Activated CD8-positive, alpha-beta T cell treated with anti-CD3 and anti-CD28 coated beads for 36 hours (primary cell): ENCODE results near the gene OR52E1. TPM values are rescaled to one million over a fixed set of nuclear protein-coding genes. Genes with fewer than 3 reads are reported as not detected.

ENCODE experiments used
- ATAC-seq: fragments of 200-7000 bp; cut with Tn5 transposase; one replicate; pipeline ENCODE4 v1.10.0; 2021; ENCODE audit warnings: mild to moderate bottlenecking, moderate library complexity
- CTCF ChIA-PET: fragments of 350-600 bp; sonication (Branson Sonifier 250); formaldehyde crosslinking; loops from one replicate; lab custom pipeline; 2021; ENCODE audit warnings: antibody characterized with exemption; lab: Charles Lee
- POLR2A ChIA-PET: fragments of 350-600 bp; sonication (Branson Sonifier 250); formaldehyde crosslinking; loops from one replicate; lab custom pipeline; 2021; ENCODE audit warnings: antibody characterized with exemption; lab: Charles Lee
- DNase-seq: peaks from one replicate; pipeline ENCODE4 v3.0.0-alpha.2; 2020
- H3K27ac Mint-ChIP-seq: one replicate; pipeline ENCODE4 v1.8.0; 2021; ENCODE audit warnings: mild to moderate bottlenecking, mixed read lengths
- H3K27me3 Mint-ChIP-seq: one replicate; pipeline ENCODE4 v1.8.0; 2021; ENCODE audit warnings: mixed read lengths
- H3K36me3 Mint-ChIP-seq: one replicate; pipeline ENCODE4 v1.8.0; 2021; ENCODE audit warnings: low read depth, mixed read lengths
- H3K4me1 Mint-ChIP-seq: one replicate; pipeline ENCODE4 v1.8.0; 2021; ENCODE audit warnings: low read depth, mixed read lengths
- H3K4me3 Mint-ChIP-seq: one replicate; pipeline ENCODE4 v1.8.0; 2021; ENCODE audit warnings: mild to moderate bottlenecking, moderate library complexity, mixed read lengths
- H3K9me3 Mint-ChIP-seq: one replicate; pipeline ENCODE4 v1.8.0; 2021; ENCODE audit warnings: mixed read lengths
- CTCF ChIP-seq: fragments of 200-600 bp; IDR thresholded peaks from one replicate; pipeline ENCODE4 v1.8.0; 2022; ENCODE audit warnings: antibody characterized with exemption, mild to moderate bottlenecking
- intact Hi-C: fragments of 100-400 bp; cut with micrococcal nuclease; formaldehyde crosslinking; loops from one replicate; pipeline ENCODE4 v1.10.0; 2022
- total RNA-seq, 2 experiments: library from RNA; stranded (reverse); gene quantifications; one replicate each; pipeline ENCODE4 v1.2.3, GENCODE V29; 2021

The OR52E1 gene
- total RNA-seq, 2 experiments from 2014 or later: not detected

GRCh38 chr11:5103066-5103465, 33.7 kb downstream of the OR52E1 start:
- no peak for TF ChIP-seq CTCF
- Mint-ChIP-seq H3K27me3 (peaks cover 5% of the 10 kb centered on the region), H3K27ac (no peak overlapping the region), H3K36me3 (no peaks in the 10 kb centered on the region), H3K4me1 (no peaks in the 10 kb centered on the region), H3K9me3 (no peaks in the 10 kb centered on the region), H3K4me3 (no peak overlapping the region)
- DNase-seq: no peak
- ChIA-PET POLR2A (no interaction called here), CTCF (no interaction called here)
- intact Hi-C loops: no loop called here
- no peak for ATAC-seq

GRCh38 chr11:5107285-5107684, 37.9 kb downstream of the OR52E1 start:
- ATAC-seq: no peak
- Mint-ChIP-seq H3K36me3 (no peaks in the 10 kb centered on the region), H3K9me3 (no peaks in the 10 kb centered on the region), H3K27me3 (peaks cover 3% of the 10 kb centered on the region), H3K27ac (no peak overlapping the region), H3K4me1 (no peaks in the 10 kb centered on the region), H3K4me3 (no peak overlapping the region)
- POLR2A ChIA-PET: no interaction called here
- intact Hi-C loops: no loop called here
- CTCF ChIA-PET: no interaction called here
- no peak for TF ChIP-seq CTCF
- no peak for DNase-seq

- no peaks in the 10 kb centered on the region for H3K36me3 Mint-ChIP-seq
- no peaks in the 10 kb centered on the region for H3K9me3 Mint-ChIP-seq
- no peaks in the 10 kb centered on the region for H3K4me1 Mint-ChIP-seq
- CTCF ChIA-PET: interaction anchor here (0.8 to 1.4 kb wide), 3 partner anchors 8 to 265 kb away, joined by 3 to 4 read pairs (median 4); no protein-coding TSS in a partner anchor
- POLR2A ChIA-PET: no interaction called here
- no peak for ATAC-seq
- no peak for DNase-seq
- intact Hi-C loops: no loop called here
- peaks cover 12% of the 10 kb centered on the region for H3K27me3 Mint-ChIP-seq
- no peak overlapping the region for H3K27ac Mint-ChIP-seq
- no peak overlapping the region for H3K4me3 Mint-ChIP-seq
- TF ChIP-seq CTCF: no peak
These were observed 46.0 kb downstream of the OR52E1 start for GRCh38 chr11:5115339-5115738.

GRCh38 chr11:5117588-5117987, 48.2 kb downstream of the OR52E1 start:
- H3K27me3 Mint-ChIP-seq: peaks cover 14% of the 10 kb centered on the region
- H3K36me3 Mint-ChIP-seq: no peaks in the 10 kb centered on the region
- ChIA-PET POLR2A (no interaction called here), CTCF (no interaction called here)
- intact Hi-C loops: no loop called here
- no peak overlapping the region for H3K27ac Mint-ChIP-seq
- no peak for TF ChIP-seq CTCF
- H3K9me3 Mint-ChIP-seq: no peaks in the 10 kb centered on the region
- no peak overlapping the region for H3K4me3 Mint-ChIP-seq
- H3K4me1 Mint-ChIP-seq: no peaks in the 10 kb centered on the region
- DNase-seq (no peak), ATAC-seq (no peak)

- ATAC-seq: no peak
- no peaks in the 10 kb centered on the region for H3K4me1 Mint-ChIP-seq
- ChIA-PET CTCF (interaction anchor here (1.2 kb wide), 1 partner anchor 261 kb away, joined by 3 read pairs; no protein-coding TSS in a partner anchor), POLR2A (no interaction called here)
- TF ChIP-seq CTCF: no peak
- no peak overlapping the region for H3K27ac Mint-ChIP-seq
- peaks cover 21% of the 10 kb centered on the region for H3K27me3 Mint-ChIP-seq
- H3K9me3 Mint-ChIP-seq: no peaks in the 10 kb centered on the region
- intact Hi-C loops: no loop called here
- H3K4me3 Mint-ChIP-seq: no peak overlapping the region
- DNase-seq: no peak
- no peaks in the 10 kb centered on the region for H3K36me3 Mint-ChIP-seq
These were observed 49.5 kb downstream of the OR52E1 start for GRCh38 chr11:5118893-5119292.

Other genes with a start within 250 kb of the OR52E1 start
- not detected for gene OR51F2, start 248.3 kb upstream of the OR52E1 start, total RNA-seq
- not detected for gene OR51S1, start 220.4 kb upstream of the OR52E1 start, total RNA-seq
- not detected for gene OR51T1, start 187.7 kb upstream of the OR52E1 start, total RNA-seq
- gene OR51A7, start 165.8 kb upstream of the OR52E1 start, total RNA-seq: not detected
- gene OR51G2, start 150.2 kb upstream of the OR52E1 start, total RNA-seq: not detected
- gene OR51G1, start 145.2 kb upstream of the OR52E1 start, total RNA-seq: not detected
- gene OR51A4, start 122.0 kb upstream of the OR52E1 start, total RNA-seq: not detected
- not detected for gene OR51A2, start 113.9 kb upstream of the OR52E1 start, total RNA-seq
- gene OR51L1, start 74.7 kb upstream of the OR52E1 start, total RNA-seq: not detected
- gene OR52J3, start 23.0 kb upstream of the OR52E1 start, total RNA-seq: not detected
- gene OR52E2, start 9.9 kb upstream of the OR52E1 start, total RNA-seq: not detected
- not detected for gene OR52A5, start 68.8 kb downstream of the OR52E1 start, total RNA-seq
- not detected for gene OR52A1, start 85.2 kb downstream of the OR52E1 start, total RNA-seq
- gene OR51V1, start 131.1 kb downstream of the OR52E1 start, total RNA-seq: not detected
- gene HBB, start 157.5 kb downstream of the OR52E1 start, total RNA-seq: not detected
- gene HBD, start 164.9 kb downstream of the OR52E1 start, total RNA-seq: not detected
- gene HBG1, start 180.3 kb downstream of the OR52E1 start, total RNA-seq: not detected
- not detected for gene HBG2, start 185.2 kb downstream of the OR52E1 start, total RNA-seq
- not detected for gene HBE1, start 200.4 kb downstream of the OR52E1 start, total RNA-seq
- not detected for gene OR51B4, start 232.4 kb downstream of the OR52E1 start, total RNA-seq